KMS-11 (cell line): ENCODE results near the gene BLID.
A peak's percentile ranks its signal among the peaks of the same experiment; 100 is the strongest.

Experiments
- H2AFZ ChIP-seq: fragments of 200-600 bp; sonication (generic); 2 replicates; pipeline ENCODE4 v1.6.1; 2016; ENCODE audit warnings: antibody characterized with exemption, mixed run types, low read depth
- H3K27ac ChIP-seq: fragments of 200-600 bp; sonication (generic); 2 replicates; pipeline ENCODE4 v1.6.1; 2016; ENCODE audit warnings: mild to moderate bottlenecking, mixed run types
- H3K27me3 ChIP-seq: fragments of 200-600 bp; sonication (generic); 2 replicates; pipeline ENCODE4 v1.6.1; 2017; ENCODE audit warnings: mild to moderate bottlenecking, low read depth, mixed run types, moderate library complexity; ENCODE audit not compliant: insufficient read depth
- H3K36me3 ChIP-seq: fragments of 200-600 bp; sonication (generic); 2 replicates; pipeline ENCODE4 v1.6.1; 2017; ENCODE audit warnings: mild to moderate bottlenecking, mixed run types; ENCODE audit not compliant: insufficient read depth
- H3K4me1 ChIP-seq: fragments of 200-600 bp; sonication (generic); 2 replicates; pipeline ENCODE4 v1.6.1; 2016; ENCODE audit warnings: mild to moderate bottlenecking, low read depth, mixed run types; ENCODE audit not compliant: poor library complexity, severe bottlenecking
- H3K4me2 ChIP-seq: fragments of 200-600 bp; sonication (generic); 2 replicates; pipeline ENCODE4 v1.7.0; 2016; ENCODE audit warnings: mild to moderate bottlenecking, mixed run types
- H3K4me3 ChIP-seq: fragments of 200-600 bp; sonication (generic); IDR thresholded peaks from 2 replicates; pipeline ENCODE4 v1.6.1; 2017; ENCODE audit warnings: low read depth, low read length, mixed read lengths; ENCODE audit not compliant: insufficient read depth
- H3K79me2 ChIP-seq: fragments of 200-600 bp; sonication (generic); 2 replicates; pipeline ENCODE4 v1.6.1; 2016; ENCODE audit warnings: low read depth, mixed run types; ENCODE audit not compliant: insufficient read depth
- H3K9ac ChIP-seq: fragments of 200-600 bp; sonication (generic); 2 replicates; pipeline ENCODE4 v1.6.1; 2016; ENCODE audit warnings: mild to moderate bottlenecking, mixed run types
- H4K20me1 ChIP-seq: fragments of 200-600 bp; sonication (generic); 2 replicates; pipeline ENCODE4 v1.6.1; 2016; ENCODE audit warnings: mild to moderate bottlenecking, mixed run types; ENCODE audit not compliant: insufficient read depth
- CTCF ChIP-seq: fragments of 200-600 bp; sonication (generic); conservative IDR thresholded peaks from 2 replicates; pipeline ENCODE4 v1.6.1; 2017; ENCODE audit warnings: low read depth, mild to moderate bottlenecking, antibody characterized with exemption, low read length, moderate library complexity, mixed read lengths

BLID gene

GRCh38 chr11:122115524-122116379 is at the start of gene BLID:
BLID (minus strand) TSS chr11:122116215; CDS start chr11:122115922, 293 bp downstream.
- H4K20me1 ChIP-seq: no peaks in the 10 kb centered on the region
- H3K36me3 ChIP-seq: no peaks in the 10 kb centered on the region
- no peak within 1 kb of the TSS for H3K4me2 ChIP-seq
- H3K79me2 ChIP-seq: no peaks in the 10 kb centered on the region
- no peak within 1 kb of the TSS for H3K27ac ChIP-seq
- H3K27me3 ChIP-seq: no peaks in the 10 kb centered on the region
- H3K4me1 ChIP-seq: no peaks in the 10 kb centered on the region
- no peak within 1 kb of the TSS for H3K9ac ChIP-seq
- H3K4me3 ChIP-seq: no peak within 1 kb of the TSS
- TF ChIP-seq CTCF: peak; percentile 45; the same call in 1 of the 2 replicates
- no peak within 1 kb of the TSS for H2AFZ ChIP-seq

- H3K27ac ChIP-seq: no peak overlapping the region
- H3K9ac ChIP-seq: no peak overlapping the region
- no peaks in the 10 kb centered on the region for H3K36me3 ChIP-seq
- no peaks in the 10 kb centered on the region for H4K20me1 ChIP-seq
- no peaks in the 10 kb centered on the region for H3K27me3 ChIP-seq
- H3K4me2 ChIP-seq: no peak overlapping the region
- no peak for TF ChIP-seq CTCF
- H3K4me3 ChIP-seq: no peak overlapping the region
- no peaks in the 10 kb centered on the region for H3K79me2 ChIP-seq
- no peak overlapping the region for H2AFZ ChIP-seq
- H3K4me1 ChIP-seq: no peaks in the 10 kb centered on the region
These were observed 47.2 kb upstream of the BLID start for GRCh38 chr11:122163053-122163819.

- H3K4me3 ChIP-seq: no peak overlapping the region
- no peak overlapping the region for H3K4me2 ChIP-seq
- no peak for TF ChIP-seq CTCF
- H3K9ac ChIP-seq: no peak overlapping the region
- H4K20me1 ChIP-seq: no peaks in the 10 kb centered on the region
- no peaks in the 10 kb centered on the region for H3K4me1 ChIP-seq
- no peak overlapping the region for H2AFZ ChIP-seq
- no peaks in the 10 kb centered on the region for H3K27me3 ChIP-seq
- no peak overlapping the region for H3K27ac ChIP-seq
- H3K79me2 ChIP-seq: no peaks in the 10 kb centered on the region
- no peaks in the 10 kb centered on the region for H3K36me3 ChIP-seq
These were observed 46.1 kb upstream of the BLID start for GRCh38 chr11:122162095-122162494.

GRCh38 chr11:122160841-122161590 is 45.0 kb upstream of the BLID start:
- Histone ChIP-seq H3K9ac (no peak overlapping the region), H3K27ac (no peak overlapping the region), H3K4me2 (no peak overlapping the region), H2AFZ (no peak overlapping the region), H3K4me1 (no peaks in the 10 kb centered on the region), H4K20me1 (no peaks in the 10 kb centered on the region), H3K79me2 (no peaks in the 10 kb centered on the region), H3K27me3 (no peaks in the 10 kb centered on the region), H3K4me3 (no peak overlapping the region), H3K36me3 (no peaks in the 10 kb centered on the region)
- TF ChIP-seq CTCF: no peak
